Right lobe of liver (tissue), 4 donors: ENCODE data around the gene TMED1.

Source experiments
- POLR2A ChIP-seq: fragments of 450-650 bp; IDR thresholded peaks from one replicate; pipeline ENCODE4 v1.6.1; 2017; ENCODE audit warnings: antibody characterized with exemption, mild to moderate bottlenecking
- TF ChIP-seq, protein P1 (sequence below), 4 donors: fragments of 200-600 bp in 3 of 4; fragments of 450-650 bp in 1 of 4; IDR thresholded peaks; one replicate each; pipeline versions ENCODE4 v1.5.1 to v1.8.0; 2016 to 2022; ENCODE audit warnings: antibody characterized with exemption in 4 of 4, mild to moderate bottlenecking in 2 of 4
- donor health status: DM: no; HTN: no; CAD: no.
- donor health status: DM: no; HTN: no; CAD: no.
- donor health status: DM: no; HTN: yes; CAD: no.

DNA sequence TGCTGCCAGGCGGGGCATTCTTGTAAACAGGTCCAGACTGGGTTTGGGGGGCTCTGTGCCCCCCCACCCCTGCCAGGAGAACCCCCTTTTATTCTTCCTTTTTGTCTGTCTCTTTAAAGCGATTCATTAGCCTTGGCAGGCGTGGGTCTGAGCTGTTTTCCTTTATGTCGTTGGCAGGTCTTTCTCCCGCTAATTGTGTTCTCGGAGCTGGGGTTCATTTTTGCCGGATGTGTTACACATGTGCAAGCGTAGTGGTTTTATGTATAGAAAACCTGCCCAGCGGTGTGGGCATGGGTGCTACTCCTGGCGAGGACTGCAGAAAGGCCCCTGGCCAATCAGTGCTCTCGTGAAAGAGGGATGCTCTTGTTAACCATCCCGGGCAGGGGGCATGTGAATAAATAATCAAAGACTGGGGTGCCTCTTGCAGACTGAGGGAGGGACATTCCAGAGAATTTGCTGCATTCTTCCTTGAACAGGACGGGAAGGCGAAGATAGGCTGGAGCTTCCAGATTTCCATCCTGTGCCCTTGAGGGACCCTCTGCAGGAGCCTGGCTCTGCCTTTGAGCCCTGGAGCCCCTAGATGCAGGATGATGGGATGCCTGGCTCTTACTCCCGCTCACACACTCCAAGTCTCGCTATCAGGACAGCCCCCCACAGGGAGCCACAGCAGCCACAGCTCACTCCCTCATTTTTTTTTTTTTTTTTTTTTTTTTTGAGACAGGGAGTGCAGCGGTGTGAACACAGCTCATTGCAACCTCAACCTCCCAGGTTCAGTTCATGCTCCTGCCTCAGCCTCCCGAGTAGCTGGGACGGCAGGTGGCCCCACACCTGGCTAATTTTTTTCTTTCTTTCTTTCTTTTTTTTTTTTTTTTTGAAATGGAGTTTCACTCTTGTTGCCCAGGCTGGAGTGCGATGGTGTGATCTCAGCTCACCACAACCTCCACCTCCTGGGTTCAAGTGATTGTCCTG lies 49.5 kb upstream of the TMED1 start:
- TF ChIP-seq, protein P1, sequence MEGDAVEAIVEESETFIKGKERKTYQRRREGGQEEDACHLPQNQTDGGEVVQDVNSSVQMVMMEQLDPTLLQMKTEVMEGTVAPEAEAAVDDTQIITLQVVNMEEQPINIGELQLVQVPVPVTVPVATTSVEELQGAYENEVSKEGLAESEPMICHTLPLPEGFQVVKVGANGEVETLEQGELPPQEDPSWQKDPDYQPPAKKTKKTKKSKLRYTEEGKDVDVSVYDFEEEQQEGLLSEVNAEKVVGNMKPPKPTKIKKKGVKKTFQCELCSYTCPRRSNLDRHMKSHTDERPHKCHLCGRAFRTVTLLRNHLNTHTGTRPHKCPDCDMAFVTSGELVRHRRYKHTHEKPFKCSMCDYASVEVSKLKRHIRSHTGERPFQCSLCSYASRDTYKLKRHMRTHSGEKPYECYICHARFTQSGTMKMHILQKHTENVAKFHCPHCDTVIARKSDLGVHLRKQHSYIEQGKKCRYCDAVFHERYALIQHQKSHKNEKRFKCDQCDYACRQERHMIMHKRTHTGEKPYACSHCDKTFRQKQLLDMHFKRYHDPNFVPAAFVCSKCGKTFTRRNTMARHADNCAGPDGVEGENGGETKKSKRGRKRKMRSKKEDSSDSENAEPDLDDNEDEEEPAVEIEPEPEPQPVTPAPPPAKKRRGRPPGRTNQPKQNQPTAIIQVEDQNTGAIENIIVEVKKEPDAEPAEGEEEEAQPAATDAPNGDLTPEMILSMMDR (IDR thresholded peaks at IDR 0.05) = no peak
- no peak for TF ChIP-seq POLR2A
